HG03575 (cell line): Measurements from ENCODE around the gene ALS2CL.

Experiments used
- ATAC-seq: cut with Tn5 transposase; IDR thresholded peaks from one replicate; pipeline ENCODE4 v1.9.1; 2021; ENCODE audit not compliant: unreplicated experiment, insufficient number of reproducible peaks, low FRiP score; ENCODE audit errors: extremely low read depth

ALS2CL gene

DNA sequence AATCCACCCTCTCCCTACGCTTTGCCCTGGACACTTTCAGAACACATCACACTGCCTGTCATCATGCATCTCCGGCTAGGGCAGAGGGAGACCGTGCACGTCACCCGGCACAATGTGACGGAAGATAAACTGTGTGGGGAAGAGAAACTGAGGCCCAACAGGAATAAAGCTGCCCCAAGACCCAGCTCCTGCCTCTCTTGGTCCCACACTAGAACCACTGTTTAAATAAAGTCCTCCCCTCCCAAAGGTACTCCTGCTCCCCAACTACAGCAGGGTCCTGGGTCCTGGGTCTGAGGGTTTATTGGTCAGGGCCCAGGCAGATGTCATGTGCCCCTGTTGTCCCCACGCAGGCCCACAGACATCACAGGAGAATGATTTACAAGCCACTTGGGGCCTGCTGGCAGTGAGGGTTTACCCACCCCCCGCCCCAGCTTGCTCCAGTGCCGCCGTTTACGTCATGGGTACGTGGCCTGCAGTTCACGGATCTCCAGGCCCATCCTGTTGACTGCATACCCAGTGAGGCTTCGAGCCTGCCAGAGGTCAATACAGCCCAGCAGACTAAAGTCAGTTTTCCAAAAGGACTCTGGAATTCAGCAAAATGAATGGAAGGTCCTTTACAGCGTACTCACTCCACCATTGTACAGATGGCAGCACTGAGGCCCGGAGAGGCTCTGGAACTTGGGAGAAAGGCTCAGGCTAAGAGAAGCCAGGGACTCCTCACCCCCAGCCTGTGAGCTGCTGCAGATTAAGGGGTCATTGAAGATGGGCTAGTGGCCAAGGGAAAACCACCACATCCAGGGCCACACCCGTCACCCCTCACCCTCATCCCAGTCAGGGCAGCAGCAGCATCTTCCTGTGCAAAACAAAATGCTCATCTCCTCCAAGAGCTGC lies 23.2 kb downstream of the ALS2CL start:
- ATAC-seq: no peak

GRCh38 chr3:46669191-46669999 lies 24.1 kb downstream of the ALS2CL start:
- no peak for ATAC-seq

- no peak for ATAC-seq
These were observed 24.9 kb downstream of the ALS2CL start for GRCh38 chr3:46668591-46668990.

DNA sequence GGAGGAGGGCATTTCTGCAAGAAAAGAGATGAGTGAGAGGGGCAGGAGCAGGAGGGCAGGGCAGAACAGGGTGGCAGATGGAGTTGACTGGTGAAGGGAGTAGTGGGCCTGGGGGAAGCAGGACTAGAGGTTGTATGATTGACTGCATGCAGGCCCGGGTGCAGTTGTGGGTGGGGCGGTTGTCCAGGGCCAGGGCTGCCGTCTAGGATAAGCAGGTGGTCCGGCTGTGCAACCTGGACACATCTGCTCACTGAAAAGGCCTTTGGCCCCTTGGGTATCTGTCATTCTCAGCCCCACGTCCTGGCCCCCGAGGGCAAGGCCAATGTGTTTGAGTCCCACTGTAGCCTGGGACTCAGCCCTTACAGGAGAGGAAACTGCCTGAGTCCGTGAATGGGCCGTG lies 25.4 kb downstream of the ALS2CL start:
- ATAC-seq: no peak

DNA sequence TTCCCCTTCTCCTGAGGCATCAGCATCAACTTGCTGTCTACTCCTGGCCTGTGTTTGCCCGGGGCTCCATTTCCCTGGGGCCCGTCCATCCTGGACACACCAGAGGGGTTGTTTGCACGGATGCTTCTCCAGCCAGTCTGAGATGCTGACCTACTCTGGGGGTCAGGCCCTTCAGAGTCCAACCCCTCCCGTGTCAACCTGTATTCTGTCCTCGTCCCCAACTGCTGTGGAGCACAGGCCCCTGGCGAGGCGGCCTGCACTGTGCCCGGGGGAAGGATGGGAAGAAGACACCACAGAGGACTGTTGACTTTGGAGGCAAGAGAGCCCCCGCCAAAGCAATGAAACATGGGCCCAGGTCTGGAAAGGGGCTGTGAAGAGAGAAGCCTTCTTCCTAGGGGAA lies 25.8 kb downstream of the ALS2CL start:
- ATAC-seq: no peak

GRCh38 chr3:46667061-46667621 lies 26.3 kb downstream of the ALS2CL start:
- no peak for ATAC-seq

GRCh38 chr3:46666453-46666845 lies 27.0 kb downstream of the ALS2CL start:
- ATAC-seq: no peak

DNA sequence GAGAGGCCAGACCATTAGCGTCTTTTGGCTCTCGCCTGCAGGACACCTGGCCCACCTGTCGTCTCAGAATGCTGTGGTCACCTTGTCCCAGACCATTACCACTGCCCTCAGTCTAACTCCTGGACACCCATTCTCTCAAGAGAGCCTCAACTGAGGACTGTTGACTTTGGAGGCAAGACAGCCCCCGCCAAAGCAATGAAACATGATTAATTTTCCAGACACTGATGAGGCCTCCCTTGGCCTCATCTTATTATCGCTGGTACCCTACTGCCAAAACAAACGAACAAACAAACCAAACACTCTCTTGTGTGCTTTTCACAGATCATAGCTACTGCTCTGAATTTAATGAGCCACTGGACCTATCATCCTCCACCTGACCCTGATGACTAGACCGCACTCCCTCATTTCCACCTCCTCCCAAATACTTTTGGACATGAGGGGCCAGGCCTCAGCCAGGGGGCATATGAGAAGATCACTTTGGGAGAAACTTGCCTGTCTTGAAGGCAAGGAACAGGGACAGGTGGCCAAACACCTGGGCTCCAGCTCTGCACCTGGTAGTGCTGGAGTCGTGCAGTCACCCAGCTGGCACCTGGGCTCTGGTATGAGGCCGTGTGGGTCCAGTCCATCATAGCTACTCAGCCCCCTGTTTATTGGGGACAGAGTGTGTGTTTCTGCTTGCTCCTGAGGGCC lies 27.6 kb downstream of the ALS2CL start:
- no peak for ATAC-seq

DNA sequence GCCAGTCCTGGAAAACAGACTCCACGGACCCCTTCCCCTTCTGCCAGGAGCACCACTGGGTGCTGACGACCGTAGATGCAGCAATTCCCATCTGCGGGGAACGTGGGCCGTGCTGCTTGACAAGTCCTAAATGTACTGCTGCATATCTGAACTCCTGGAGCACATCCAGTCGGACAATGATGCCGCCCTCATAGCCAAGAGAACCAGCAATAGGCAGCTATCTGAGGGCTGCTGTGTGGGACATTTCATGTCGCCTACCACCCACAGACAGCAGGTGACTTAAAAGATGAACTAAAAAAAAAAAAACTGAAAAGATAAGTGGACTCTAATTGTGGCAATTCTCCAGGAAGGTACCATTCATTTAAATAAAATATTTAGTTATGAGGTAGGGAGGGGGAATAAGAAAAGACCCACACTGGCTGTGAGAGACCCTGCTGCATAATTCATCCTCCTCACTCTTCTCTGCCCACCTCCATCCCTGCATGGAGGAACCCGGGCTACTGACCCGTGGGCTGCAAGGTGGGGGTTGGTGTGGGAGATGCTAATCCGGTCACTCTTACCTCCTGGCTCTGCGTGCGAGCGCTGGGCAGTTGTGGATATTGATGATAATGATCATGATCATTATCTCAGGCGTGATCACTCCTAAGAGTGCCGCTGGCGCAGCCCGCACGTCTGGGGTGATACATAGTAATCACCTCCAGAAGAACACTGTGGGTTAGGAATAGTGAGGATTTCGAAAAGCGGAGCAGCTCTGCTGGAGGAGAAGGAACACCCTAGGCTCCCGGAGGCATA lies 28.3 kb downstream of the ALS2CL start:
- no peak for ATAC-seq

DNA sequence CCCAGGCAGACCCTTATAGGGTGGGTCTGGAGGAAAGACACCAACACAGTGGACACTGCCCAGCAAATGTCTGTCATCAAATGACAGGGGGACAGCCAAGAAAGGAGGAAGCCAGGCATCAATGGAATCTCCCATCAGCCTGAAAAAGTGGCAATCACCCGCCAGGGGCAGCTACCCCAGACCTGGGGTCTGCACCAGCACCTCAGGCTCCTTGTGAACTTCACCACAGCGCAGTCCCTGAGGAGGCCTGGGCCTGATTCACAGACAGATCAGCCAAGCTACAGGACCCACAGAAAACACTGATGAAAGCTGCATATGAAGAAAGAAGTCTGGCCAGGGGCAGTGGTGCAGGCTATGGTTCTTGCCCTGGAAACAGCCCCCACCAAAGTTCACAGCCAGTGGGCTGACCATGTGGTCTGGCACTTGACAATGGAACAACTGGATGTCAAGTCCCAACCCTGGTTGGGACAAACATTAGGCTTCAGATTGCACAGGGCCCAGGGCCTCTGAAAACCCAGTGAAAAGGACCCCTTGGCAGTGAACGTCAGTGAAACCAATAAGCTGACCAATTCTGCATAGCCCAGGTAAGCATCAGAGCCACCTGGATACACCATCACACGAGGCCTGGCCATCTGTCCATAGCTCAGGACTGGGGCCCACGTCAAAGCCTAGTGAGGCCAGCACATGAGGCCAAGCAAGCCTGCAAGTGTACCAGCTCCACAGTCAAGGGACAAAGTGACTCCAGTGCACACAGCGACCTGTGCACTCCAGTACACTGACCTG lies 29.1 kb downstream of the ALS2CL start:
- no peak for ATAC-seq

DNA sequence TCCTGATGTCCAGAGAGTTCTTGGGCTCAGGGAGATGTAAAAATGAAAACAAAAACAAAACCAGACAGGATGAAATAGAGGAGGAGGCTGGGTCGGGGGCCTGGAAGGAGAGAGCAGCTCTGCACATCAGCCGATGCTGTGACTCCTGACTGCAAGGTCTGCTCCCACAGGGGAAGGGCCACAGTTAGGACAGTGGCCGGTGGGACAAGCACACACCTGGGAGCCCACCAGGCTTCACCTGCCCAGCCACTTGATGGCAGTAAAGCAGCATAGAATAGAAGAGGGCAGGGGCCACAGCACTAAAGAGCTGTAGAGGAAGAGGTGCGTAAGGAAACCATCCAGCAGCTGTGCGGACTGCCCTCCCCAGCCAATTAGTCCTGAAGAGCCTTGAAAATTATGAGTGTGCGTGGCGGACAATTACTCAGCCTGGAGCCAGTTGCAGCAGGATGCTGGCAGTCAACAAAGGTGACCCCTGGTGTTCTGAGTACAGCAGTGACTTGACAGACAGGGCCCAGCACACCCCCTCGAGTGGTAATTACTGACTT lies 29.8 kb downstream of the ALS2CL start:
- no peak for ATAC-seq

DNA sequence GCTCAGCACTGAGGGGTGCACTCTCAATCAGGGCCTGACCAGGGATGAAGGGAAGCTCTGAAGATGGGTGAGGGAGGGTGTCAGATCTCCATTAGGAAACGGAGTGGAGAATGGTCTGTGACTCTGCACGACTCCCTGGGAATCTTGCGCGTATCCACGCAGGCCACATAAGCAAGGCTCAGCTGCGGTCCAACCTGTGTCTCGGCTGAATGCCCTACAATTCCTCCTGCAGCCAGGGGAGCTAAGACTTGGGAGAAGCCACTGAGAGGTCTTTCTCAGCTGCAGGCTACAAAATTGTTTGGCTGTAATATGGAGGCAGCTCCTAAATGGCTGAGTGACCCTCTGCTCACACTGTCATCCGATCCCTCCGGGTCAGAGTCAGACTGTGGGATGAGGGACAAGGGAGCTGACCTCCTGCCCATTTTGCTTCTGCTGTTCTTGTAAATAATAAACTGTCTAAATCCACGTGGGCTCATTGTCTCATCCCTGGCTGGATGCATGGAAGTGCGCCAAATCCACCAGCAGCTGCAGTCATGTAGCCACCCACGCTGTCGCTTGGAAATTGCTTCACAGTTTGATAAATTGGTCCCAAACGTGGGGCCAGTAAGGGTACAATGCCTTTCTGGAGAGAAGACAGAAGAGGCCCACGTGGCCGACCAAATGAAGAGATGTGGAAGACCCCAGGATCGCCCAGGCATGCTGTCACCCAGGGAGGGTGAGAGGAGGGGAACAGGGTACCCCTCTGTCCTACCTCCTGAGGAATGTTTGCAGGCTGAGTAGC lies 30.5 kb downstream of the ALS2CL start:
- ATAC-seq: no peak

DNA sequence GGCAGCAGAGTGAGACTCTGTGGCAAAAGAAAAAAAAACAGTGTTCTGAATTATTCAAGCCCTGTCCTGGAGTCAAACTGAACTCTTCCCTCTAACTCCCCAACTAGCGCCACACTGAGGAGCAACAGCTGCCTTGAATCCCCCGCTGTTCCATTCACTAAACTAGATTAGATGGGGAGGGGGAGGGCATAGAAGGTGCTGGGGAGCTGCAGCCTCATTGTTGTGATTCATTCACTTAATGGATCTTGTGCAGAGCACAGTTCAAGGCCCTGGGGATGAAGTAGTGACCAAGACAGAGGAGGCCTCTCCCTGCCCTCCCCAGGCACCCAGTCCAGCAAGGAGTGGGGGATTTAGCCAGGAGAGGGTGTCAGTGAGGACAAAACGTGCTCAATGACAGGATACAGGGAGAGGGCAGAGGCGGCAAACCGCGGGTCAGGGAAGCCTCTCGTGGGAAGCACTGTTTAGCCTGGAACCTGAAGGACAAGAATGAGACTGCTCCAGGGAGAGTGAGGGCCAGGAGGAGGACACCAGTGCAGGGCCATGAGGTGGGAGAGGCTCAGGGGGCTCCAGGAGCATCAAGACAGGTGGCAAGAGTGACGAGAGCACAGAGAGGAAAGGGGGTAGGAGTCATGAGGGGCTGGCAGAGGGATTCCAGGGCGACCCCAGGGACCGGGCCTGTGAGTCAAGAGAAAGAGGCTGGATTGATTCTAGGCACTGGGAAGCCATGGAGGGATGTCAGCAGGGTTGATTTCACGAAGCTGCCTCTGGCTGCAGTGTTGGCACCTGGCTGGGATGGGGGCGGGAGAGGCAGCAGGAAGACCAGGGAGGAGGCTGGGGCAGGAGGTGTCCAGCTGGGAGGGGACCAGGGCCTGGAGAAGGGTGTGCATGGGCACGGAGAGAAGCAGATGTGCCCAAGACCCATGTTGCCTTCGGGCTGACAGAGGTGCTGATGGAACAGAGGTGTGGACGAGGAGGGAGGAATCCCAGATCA lies 31.4 kb downstream of the ALS2CL start:
- ATAC-seq: no peak

DNA sequence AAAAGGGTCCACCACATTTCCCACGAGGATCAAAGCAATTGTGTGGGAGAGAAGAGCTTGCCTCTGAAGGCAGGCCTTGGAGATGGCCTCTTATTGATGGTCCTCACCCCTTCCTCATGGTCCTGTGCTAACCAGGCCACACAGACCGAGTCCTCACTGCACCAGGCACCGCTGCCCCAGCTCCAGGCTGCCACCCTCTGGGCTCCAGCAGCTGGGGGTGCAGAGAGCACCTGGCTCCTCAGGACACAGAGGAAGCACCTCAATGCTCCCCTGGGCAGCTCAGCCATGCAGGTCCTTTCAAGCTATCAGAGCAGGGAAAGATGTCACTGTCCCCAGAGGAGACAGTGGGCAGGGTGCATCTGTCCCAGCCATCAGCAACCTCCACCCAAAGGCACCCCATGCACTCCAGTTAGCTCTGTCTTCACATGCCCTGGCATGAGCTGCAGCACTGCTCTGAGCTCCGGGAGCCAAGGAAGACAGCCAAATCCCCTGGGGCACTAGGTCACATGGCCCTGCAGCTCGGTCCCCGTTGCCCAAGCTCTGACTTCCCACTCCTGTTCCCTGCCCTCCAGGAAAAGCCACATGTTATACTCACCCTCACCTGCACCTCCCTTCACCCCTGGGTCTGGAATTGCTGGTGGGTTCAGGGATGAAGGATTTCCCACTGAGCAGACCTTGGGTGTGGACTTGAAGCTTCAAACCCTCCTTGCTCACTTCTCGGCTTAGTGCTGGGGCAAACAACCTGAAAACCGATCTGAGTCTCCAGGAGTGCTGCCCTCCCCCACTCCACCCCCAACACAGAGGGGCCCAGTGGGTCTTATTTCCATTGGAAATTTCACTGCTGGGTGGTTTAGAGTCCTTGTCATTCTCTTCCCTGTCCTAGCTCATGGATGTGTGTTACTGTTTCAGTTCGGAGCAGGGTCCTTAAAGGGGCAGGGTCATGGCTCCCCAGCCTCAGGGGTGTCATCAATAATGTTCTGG lies 32.6 kb downstream of the ALS2CL start:
- no peak for ATAC-seq

- ATAC-seq: no peak
These were observed 33.5 kb downstream of the ALS2CL start for GRCh38 chr3:46660003-46660402.
